GM21528 (cell line): ENCODE data around the gene NBL1.

Experiments used
- ATAC-seq: cut with Tn5 transposase; IDR thresholded peaks from one replicate; pipeline ENCODE4 v1.9.1; 2021; ENCODE audit warnings: mild to moderate bottlenecking, moderate library complexity; ENCODE audit not compliant: unreplicated experiment, low FRiP score

NBL1 gene

DNA sequence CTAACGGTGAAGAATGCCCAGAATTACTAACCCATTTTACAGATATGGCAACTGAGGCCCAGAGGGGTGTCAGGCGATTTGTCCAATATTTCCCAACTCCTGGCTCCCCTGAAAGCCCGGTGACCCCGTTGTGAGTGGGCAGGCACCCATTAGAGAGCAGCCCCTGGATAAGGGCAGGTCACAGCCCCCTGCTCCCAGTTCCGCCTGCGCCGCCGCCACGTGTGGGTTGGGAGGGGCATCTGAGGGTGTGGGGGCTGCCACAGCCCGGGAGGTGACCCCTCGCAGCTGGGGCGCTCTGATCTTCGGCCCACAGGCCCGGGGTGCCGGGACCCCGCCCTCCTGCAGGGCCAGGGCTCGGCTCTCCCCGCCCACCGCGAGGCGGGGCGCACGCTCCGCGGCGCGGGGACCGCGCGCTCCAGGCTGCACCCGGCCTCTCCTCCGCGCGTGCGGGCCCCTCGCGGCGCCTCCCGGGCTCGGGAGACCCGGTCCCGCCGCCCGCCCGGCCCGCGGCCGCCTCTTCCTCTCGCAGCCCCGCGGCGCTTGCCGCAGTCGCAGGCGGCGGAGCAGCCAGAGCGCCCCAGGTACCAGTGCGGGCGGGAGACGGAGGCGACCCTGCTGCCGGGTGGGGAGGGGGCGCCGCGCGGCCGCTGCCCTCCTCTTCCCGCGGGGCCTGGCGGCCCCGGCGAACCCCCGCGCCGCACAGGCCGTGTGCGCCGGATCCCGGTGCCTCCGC is 20.5 kb downstream of the NBL1 start, which contains the start of gene HTR6:
HTR6 (plus strand) TSS at position 423 of the 733 bp plus-strand sequence. CDS start 879 bp downstream, outside the sequence.
- no peak for ATAC-seq

GRCh38 chr1:19665186-19665495 is 21.0 kb downstream of the NBL1 start:
- ATAC-seq: no peak

- ATAC-seq: no peak
Measured at GRCh38 chr1:19665496-19666465, 21.7 kb downstream of the NBL1 start.

DNA sequence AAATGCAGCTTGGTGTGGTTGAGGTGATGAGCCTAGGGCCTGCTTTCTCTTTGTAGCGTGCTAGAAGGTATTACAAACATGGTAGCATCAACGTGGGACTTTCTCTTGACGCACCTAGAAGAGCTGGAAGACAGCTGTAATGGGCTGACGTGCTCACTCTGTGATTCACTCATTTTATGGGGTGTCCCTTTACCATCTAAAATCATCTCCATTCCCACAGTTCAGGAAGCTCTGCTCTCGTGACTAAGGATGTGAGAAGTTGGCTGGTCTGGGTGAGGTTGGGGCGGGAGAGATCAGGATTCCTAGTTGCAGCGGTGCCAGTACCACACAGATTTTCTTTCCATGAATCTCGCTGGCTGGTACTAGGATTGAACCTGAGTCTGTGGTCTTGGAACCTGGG is 24.8 kb downstream of the NBL1 start:
- no peak for ATAC-seq

DNA sequence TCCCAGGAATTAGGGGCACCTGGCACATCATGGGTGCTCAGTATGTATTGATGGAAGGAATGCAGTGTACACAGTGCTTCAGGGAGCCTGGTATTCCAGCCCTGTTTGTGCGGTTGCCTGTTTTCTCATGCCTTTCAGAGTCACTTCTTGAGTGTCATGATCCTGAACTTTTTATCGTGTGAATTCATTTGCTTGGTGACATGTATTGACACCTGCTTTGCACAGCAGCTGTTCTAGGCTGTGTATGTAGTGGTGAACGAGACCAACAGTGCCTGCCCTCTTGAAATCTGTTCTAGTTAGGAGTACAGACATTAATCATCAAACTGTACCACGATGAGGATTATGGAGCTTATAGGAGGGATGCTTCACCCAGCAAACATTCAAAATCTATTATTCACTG is 26.7 kb downstream of the NBL1 start:
- ATAC-seq: no peak

- ATAC-seq: no peak
Measured at GRCh38 chr1:19672237-19672636, 28.1 kb downstream of the NBL1 start.

DNA sequence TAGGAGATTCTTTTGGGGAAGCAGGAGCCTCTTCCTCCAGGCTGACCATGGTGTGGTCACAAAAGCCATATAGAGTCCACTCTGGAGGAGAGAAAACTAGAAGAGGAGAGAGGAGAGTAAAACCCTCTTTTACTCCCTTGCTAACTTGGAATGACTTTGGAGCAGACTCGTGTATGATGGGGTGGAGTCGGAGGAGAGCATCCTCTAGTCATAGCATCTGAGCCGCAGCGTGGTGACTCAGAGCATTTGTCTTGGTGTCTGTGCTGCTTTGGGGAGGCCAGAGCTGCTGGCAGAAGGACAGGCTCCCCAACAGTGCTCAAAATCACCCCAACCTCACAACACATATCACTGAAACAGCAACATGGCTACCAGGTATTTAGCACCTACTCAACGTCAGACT is 31.7 kb downstream of the NBL1 start:
- no peak for ATAC-seq

DNA sequence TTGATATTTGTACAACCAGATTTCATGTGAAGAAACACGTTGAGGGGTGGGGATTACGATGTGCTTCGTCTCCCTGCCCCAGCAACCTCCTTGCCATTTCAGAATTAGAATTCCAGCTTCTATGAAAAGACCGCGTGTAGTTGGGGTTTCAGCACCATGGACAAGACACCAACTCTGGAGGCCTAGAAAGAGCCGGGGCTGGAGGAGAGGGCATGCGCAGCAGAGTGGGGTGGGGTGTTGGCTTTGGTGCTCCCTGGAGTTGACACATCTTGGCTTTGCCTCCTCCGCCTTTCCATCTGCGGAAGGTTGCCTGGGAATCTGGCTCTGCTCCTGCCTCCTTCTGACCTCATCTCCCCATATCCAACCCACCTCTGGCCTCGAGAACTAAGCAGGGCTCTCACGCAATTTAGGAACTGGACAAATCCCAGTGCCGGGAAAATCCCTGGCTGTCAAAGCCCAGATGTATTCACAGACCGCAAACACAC is 32.4 kb downstream of the NBL1 start:
- ATAC-seq: no peak

- ATAC-seq: no peak
Measured at GRCh38 chr1:19678493-19678892, 34.4 kb downstream of the NBL1 start.

DNA sequence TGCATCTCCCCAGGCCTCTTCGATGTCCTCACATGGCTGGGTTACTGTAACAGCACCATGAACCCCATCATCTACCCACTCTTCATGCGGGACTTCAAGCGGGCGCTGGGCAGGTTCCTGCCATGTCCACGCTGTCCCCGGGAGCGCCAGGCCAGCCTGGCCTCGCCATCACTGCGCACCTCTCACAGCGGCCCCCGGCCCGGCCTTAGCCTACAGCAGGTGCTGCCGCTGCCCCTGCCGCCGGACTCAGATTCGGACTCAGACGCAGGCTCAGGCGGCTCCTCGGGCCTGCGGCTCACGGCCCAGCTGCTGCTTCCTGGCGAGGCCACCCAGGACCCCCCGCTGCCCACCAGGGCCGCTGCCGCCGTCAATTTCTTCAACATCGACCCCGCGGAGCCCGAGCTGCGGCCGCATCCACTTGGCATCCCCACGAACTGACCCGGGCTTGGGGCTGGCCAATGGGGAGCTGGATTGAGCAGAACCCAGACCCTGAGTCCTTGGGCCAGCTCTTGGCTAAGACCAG is 34.9 kb downstream of the NBL1 start:
- no peak for ATAC-seq

GRCh38 chr1:19679691-19680090 is 35.6 kb downstream of the NBL1 start:
- no peak for ATAC-seq

DNA sequence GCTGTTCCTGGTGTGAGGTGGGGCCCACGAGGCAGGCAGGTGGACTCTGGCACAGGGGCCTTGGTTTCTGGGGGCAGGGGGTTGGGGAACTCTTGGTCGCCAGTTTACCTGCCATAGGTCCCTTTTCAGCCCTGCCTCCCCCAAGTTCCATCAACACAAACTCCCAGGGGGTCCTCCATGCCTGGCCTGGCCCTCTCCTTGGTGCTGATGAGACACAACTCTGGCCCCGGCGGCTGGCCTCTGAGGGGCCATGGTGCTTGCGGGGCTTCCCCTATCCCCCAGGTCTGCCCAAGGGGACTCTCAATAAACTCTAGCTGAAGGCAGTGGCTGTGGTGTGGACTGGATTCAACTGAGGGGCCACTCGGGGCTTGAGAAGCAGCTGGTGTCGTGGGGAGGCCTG is 36.5 kb downstream of the NBL1 start:
- ATAC-seq: no peak

GRCh38 chr1:19682257-19682656 is 38.1 kb downstream of the NBL1 start:
- ATAC-seq: no peak

GRCh38 chr1:19682901-19683300 is 38.8 kb downstream of the NBL1 start:
- no peak for ATAC-seq

DNA sequence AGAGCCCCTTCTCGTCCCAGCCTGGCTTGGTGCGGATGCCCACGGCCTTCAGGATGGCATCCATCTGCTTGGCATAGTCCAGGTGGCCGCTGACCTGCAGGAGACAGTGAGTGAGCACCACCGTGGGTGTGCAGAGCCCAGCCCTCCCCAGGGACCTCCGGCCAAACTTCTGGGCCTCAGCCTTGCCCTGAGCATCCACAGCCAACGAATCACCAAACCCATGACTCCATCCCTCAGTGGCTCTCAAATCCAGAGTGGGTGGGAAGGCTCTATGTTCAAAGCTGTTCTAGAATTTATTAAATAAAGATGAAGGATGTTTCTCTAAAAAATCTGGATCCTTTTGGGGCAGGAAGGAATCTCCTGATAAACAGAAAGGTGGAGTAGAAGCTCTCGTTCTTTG is 39.2 kb downstream of the NBL1 start:
- no peak for ATAC-seq

- ATAC-seq: no peak
Measured at GRCh38 chr1:19684677-19685076, 40.6 kb downstream of the NBL1 start.

DNA sequence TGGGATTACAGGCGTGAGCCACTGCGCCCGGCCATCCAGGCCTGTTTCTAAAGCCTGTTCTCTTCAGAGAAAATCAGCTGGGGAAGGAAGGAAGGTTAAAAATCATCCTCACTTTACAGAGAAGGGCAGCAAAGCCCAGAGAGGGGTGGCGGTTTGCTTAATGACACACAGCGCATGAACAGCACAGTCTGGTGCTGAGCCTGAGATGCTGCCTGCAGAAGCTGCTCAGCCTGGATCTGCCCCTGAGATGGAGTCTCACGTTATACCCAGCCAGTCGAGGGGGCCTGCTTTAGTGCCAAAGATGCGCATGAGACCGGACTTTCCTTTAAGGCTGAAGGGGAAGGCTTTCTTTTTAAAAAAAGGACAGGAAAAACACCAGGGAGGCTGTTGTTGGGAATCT is 41.9 kb downstream of the NBL1 start:
- no peak for ATAC-seq

GRCh38 chr1:19687414-19687813 is 43.3 kb downstream of the NBL1 start:
- no peak for ATAC-seq

DNA sequence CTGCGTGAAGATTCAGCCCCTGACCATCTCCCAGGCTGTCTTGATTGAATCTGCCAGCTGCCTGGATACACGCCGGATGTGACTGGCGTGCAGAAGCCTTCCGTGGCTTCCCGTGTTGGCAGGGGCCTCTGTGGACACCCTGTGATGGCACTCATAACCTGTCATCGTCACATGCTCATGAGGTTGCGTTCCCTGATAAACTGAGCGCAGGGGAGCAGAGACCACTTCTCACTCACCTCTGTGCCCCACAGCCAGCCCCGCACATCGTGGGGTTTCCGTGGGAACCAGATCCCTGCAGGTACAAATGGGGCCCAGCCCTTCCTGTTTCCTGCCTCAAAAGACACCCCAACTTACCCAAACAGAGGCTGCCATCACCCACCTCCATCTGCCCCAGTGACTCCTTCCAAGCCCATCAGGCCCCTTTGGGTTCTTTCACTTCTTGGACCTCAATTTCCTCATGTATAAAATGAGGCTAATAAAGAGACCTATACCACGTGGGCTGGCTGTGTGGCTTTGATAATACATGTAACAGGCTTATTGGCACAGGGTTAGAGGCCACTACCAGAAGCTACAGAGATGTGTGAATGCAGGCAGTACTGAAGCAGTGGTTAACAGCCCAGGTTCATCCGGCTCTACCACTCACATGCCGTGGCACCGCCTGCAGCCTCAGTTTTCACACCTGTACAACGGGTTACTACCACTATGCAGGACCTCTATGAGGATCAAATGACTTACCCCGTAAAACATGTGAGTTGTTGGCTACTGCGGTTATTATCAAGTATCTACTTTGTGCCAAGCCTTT is 44.1 kb downstream of the NBL1 start:
- ATAC-seq: no peak

GRCh38 chr1:19689085-19689757 is 45.1 kb downstream of the NBL1 start:
- no peak for ATAC-seq
